ENCODE measurements around the gene B4GALNT4. TPM values are rescaled to one million over a fixed set of nuclear protein-coding genes. Genes with fewer than 3 reads are reported as not detected.

B4GALNT4 gene
- total and polyA plus RNA-seq, 2 of the 13 experiments (the other 11 are each of a cell fraction or from before 2014, with no cell fraction given) = 30.5 to 50.1 TPM

DNA sequence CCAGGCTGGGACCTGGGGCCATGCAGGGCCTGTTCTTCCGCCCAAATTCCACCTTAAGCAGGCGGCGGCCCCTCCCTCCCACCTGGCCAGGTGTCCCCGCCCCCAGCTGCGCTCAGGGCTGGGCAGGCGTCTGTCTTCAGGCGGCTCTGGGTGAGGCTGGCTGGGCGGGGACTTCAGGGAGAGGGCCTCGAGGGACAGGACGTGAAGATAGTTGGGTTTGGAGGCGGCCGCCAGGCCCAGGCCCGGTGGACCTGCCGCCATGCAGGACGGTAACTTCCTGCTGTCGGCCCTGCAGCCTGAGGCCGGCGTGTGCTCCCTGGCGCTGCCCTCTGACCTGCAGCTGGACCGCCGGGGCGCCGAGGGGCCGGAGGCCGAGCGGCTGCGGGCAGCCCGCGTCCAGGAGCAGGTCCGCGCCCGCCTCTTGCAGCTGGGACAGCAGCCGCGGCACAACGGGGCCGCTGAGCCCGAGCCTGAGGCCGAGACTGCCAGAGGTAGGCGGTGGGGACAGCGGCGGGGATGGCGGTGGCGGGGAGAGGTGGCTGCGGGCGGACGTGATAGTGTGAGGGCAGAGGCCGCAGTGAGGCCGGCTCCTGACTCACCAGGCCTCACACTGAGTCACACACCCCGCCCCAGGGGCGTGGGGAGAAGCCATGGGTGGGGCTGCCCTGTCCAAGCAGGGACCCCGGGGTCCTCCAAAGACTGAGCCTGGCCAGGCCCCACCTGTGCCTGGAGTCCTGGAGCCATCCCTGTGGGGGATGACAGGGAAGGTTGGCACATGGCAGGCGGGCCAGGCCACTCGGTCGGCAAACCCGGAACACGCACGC is 24.9 kb downstream of the B4GALNT4 start, which contains the start of gene PKP3 (continued):
- 0 out of 2 replicates have a peak, but pooled peaks have one; percentile 19 for TF ChIP-seq ZFP41 (CRISPR knock-in tag; IDR thresholded peaks at IDR 0.05; ENCODE audit: borderline replicate concordance)
- peak; percentile 8 for TF ChIP-seq MED8 (CRISPR knock-in tag; IDR thresholded peaks at IDR 0.05; ENCODE audit: insufficient replicate concordance)
- TF ChIP-seq ZNF883 (CRISPR knock-in tag; IDR thresholded peaks at IDR 0.05; ENCODE audit: not compliant biosample characterization) = peak; percentile 27
- TF ChIP-seq HNRNPK (IDR thresholded peaks at IDR 0.05; ENCODE audit: low read depth, low read length, poor library complexity, severe bottlenecking) = peak; percentile 69
- TF ChIP-seq, protein P1, sequence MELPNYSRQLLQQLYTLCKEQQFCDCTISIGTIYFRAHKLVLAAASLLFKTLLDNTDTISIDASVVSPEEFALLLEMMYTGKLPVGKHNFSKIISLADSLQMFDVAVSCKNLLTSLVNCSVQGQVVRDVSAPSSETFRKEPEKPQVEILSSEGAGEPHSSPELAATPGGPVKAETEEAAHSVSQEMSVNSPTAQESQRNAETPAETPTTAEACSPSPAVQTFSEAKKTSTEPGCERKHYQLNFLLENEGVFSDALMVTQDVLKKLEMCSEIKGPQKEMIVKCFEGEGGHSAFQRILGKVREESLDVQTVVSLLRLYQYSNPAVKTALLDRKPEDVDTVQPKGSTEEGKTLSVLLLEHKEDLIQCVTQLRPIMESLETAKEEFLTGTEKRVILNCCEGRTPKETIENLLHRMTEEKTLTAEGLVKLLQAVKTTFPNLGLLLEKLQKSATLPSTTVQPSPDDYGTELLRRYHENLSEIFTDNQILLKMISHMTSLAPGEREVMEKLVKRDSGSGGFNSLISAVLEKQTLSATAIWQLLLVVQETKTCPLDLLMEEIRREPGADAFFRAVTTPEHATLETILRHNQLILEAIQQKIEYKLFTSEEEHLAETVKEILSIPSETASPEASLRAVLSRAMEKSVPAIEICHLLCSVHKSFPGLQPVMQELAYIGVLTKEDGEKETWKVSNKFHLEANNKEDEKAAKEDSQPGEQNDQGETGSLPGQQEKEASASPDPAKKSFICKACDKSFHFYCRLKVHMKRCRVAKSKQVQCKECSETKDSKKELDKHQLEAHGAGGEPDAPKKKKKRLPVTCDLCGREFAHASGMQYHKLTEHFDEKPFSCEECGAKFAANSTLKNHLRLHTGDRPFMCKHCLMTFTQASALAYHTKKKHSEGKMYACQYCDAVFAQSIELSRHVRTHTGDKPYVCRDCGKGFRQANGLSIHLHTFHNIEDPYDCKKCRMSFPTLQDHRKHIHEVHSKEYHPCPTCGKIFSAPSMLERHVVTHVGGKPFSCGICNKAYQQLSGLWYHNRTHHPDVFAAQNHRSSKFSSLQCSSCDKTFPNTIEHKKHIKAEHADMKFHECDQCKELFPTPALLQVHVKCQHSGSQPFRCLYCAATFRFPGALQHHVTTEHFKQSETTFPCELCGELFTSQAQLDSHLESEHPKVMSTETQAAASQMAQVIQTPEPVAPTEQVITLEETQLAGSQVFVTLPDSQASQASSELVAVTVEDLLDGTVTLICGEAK (IDR thresholded peaks at IDR 0.05) = no peak
- TF ChIP-seq, protein P1 (CRISPR knock-in tag; IDR thresholded peaks at IDR 0.05) = 0 out of 2 replicates have a peak, but pooled peaks have one; percentile 48
- no peak for TF ChIP-seq CREB1 (IDR thresholded peaks at IDR 0.05)
- no peak for TF ChIP-seq CREB1 (CRISPR knock-in tag; IDR thresholded peaks at IDR 0.05)
- TF ChIP-seq, protein P2, sequence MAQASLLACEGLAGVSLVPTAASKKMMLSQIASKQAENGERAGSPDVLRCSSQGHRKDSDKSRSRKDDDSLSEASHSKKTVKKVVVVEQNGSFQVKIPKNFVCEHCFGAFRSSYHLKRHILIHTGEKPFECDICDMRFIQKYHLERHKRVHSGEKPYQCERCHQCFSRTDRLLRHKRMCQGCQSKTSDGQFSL (CRISPR knock-in tag; IDR thresholded peaks at IDR 0.05) = peak; percentile 24; the same call in 1 of the 2 replicates
- TF ChIP-seq, protein P3, sequence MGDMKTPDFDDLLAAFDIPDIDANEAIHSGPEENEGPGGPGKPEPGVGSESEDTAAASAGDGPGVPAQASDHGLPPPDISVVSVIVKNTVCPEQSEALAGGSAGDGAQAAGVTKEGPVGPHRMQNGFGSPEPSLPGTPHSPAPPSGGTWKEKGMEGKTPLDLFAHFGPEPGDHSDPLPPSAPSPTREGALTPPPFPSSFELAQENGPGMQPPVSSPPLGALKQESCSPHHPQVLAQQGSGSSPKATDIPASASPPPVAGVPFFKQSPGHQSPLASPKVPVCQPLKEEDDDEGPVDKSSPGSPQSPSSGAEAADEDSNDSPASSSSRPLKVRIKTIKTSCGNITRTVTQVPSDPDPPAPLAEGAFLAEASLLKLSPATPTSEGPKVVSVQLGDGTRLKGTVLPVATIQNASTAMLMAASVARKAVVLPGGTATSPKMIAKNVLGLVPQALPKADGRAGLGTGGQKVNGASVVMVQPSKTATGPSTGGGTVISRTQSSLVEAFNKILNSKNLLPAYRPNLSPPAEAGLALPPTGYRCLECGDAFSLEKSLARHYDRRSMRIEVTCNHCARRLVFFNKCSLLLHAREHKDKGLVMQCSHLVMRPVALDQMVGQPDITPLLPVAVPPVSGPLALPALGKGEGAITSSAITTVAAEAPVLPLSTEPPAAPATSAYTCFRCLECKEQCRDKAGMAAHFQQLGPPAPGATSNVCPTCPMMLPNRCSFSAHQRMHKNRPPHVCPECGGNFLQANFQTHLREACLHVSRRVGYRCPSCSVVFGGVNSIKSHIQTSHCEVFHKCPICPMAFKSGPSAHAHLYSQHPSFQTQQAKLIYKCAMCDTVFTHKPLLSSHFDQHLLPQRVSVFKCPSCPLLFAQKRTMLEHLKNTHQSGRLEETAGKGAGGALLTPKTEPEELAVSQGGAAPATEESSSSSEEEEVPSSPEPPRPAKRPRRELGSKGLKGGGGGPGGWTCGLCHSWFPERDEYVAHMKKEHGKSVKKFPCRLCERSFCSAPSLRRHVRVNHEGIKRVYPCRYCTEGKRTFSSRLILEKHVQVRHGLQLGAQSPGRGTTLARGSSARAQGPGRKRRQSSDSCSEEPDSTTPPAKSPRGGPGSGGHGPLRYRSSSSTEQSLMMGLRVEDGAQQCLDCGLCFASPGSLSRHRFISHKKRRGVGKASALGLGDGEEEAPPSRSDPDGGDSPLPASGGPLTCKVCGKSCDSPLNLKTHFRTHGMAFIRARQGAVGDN (CRISPR knock-in tag; IDR thresholded peaks at IDR 0.05) = peak; percentile 94
- TF ChIP-seq CC2D1A (CRISPR knock-in tag; IDR thresholded peaks at IDR 0.05) = 0 out of 2 replicates have a peak, but pooled peaks have one; percentile 86
- TF ChIP-seq, protein P4, sequence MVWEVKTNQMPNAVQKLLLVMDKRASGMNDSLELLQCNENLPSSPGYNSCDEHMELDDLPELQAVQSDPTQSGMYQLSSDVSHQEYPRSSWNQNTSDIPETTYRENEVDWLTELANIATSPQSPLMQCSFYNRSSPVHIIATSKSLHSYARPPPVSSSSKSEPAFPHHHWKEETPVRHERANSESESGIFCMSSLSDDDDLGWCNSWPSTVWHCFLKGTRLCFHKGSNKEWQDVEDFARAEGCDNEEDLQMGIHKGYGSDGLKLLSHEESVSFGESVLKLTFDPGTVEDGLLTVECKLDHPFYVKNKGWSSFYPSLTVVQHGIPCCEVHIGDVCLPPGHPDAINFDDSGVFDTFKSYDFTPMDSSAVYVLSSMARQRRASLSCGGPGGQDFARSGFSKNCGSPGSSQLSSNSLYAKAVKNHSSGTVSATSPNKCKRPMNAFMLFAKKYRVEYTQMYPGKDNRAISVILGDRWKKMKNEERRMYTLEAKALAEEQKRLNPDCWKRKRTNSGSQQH (CRISPR knock-in tag; IDR thresholded peaks at IDR 0.05; ENCODE audit: low read depth) = 0 out of 2 replicates have a peak, but pooled peaks have one; percentile 15
- peak; percentile 60; the same call in 1 of the 2 replicates for TF ChIP-seq HOXA3 (CRISPR knock-in tag; IDR thresholded peaks at IDR 0.05)
